ENCODE results near the gene ZMYM3. TPM values are rescaled to one million over a fixed set of nuclear protein-coding genes. Genes with fewer than 3 reads are reported as not detected.
A peak's percentile ranks its signal among the peaks of the same experiment; 100 is the strongest.

The ZMYM3 gene
- polyA plus RNA-seq, 2 of the 4 experiments (the other 2 are of a cell fraction) = 18.8 to 19.1 TPM

DNA sequence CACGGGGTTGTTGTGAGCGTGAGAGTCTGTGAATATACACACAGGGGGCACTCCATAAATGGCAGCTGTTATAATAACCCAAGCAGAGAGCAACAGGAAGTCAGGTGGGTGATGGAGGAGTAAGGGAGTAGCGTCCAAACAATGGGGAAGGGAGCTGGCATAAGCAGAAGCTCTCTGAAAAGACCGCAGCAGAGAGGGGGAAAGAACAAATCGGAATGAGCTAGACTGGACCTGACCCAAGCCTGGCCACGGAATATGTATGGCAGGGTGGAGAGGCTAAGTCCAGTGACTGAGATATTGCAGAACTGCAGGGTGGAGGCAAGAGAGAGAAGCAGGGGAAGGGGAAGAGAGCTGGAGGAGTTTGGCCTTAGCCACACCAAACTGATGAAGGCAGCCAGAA lies 37.5 kb downstream of the ZMYM3 start (continued):
- no peak for TF ChIP-seq CHD2 (IDR thresholded peaks at IDR 0.05; ENCODE audit: low read length, partially characterized antibody)
- TF ChIP-seq KDM1A (IDR thresholded peaks at IDR 0.05; ENCODE audit: low read depth) = no peak

GRCh38 chrX:71215338-71215912 lies 38.5 kb downstream of the ZMYM3 start:
- WGBS (ENCODE audit: missing lambda C conversion rate) = 70% methylated on average over 9 of the region's 10 CpGs
- no peak for TF ChIP-seq NPAS2 (CRISPR knock-in tag; IDR thresholded peaks at IDR 0.05; ENCODE audit: borderline replicate concordance)
- no peak for TF ChIP-seq HOXA7 (CRISPR knock-in tag; IDR thresholded peaks at IDR 0.05)
- no peak for TF ChIP-seq CEBPB (IDR thresholded peaks at IDR 0.05)
- TF ChIP-seq TP53 (CRISPR knock-in tag; IDR thresholded peaks at IDR 0.05) = no peak
- TF ChIP-seq JUNB (IDR thresholded peaks at IDR 0.05) = no peak
- no peak for TF ChIP-seq REST (IDR thresholded peaks at IDR 0.05)
- no peak for TF ChIP-seq RFX5 (IDR thresholded peaks at IDR 0.05)
- no peak for TF ChIP-seq CHD2 (IDR thresholded peaks at IDR 0.05; ENCODE audit: low read length, partially characterized antibody)
- no peak for TF ChIP-seq HOXB13 (CRISPR knock-in tag; IDR thresholded peaks at IDR 0.05; ENCODE audit: low read depth)
- no peak for TF ChIP-seq CBX2 (IDR thresholded peaks at IDR 0.05; ENCODE audit: borderline replicate concordance, low read depth)
- no peak for TF ChIP-seq HEYL (CRISPR knock-in tag; IDR thresholded peaks at IDR 0.05)
- TF ChIP-seq JUN (IDR thresholded peaks at IDR 0.05) = no peak
- no peak for TF ChIP-seq TFCP2L1 (CRISPR knock-in tag; IDR thresholded peaks at IDR 0.05)
- no peak for TF ChIP-seq POLR2A (IDR thresholded peaks at IDR 0.05; ENCODE audit: low read length)
- no peak for ATAC-seq
- H3K27ac ChIP-seq = no peak overlapping the region
- no peaks in the 10 kb centered on the region for H3K4me1 ChIP-seq
- FAIRE-seq = no peak
- no peak for DNase-seq (ENCODE audit: low read depth in 1 of 2, low spot score in 1 of 2)
- H3K9me3 ChIP-seq = no peaks in the 10 kb centered on the region
- ChIA-PET POLR2A (no interaction called here), CTCF (no interaction called here)
- no peak overlapping the region for H3K4me2 ChIP-seq
- H3K4me3 ChIP-seq = no peak overlapping the region

- ATAC-seq (peak in 1 of 2 experiments; percentile 27; a peak in 1 of 6 replicates), DNase-seq (ENCODE audit: low read depth in 1 of 2, low spot score in 1 of 2) (no peak), FAIRE-seq (no peak)
- 41% methylated on average over 4 of the region's 5 CpGs for WGBS (ENCODE audit: missing lambda C conversion rate)
- Histone ChIP-seq H3K9me3 (no peaks in the 10 kb centered on the region), H3K27ac (no peak overlapping the region), H3K4me1 (no peaks in the 10 kb centered on the region), H3K4me3 (no peak overlapping the region), H3K4me2 (no peak overlapping the region)
- ChIA-PET CTCF (interaction anchor here (1.8 kb wide), 1 partner anchor 40 kb away, joined by 4 read pairs; the partner anchor contains the start of gene ZMYM3), POLR2A (no interaction called here)
- TF ChIP-seq MYC (IDR thresholded peaks at IDR 0.05; ENCODE audit: borderline replicate concordance, low read length) = no peak
Measured at GRCh38 chrX:71214604-71215337, 39.2 kb downstream of the ZMYM3 start.

- no peak for FAIRE-seq
- DNase-seq (ENCODE audit: low read depth in 1 of 2, low spot score in 1 of 2) = no peak
- H3K27ac ChIP-seq = no peak overlapping the region
- H3K4me2 ChIP-seq = no peak overlapping the region
- ATAC-seq = no peak
- POLR2A ChIA-PET = no interaction called here
- H3K4me1 ChIP-seq = no peaks in the 10 kb centered on the region
- CTCF ChIA-PET = interaction anchor here (1.8 kb wide), 1 partner anchor 41 kb away, joined by 4 read pairs; the partner anchor contains the start of gene ZMYM3
- no peak overlapping the region for H3K4me3 ChIP-seq
- H3K9me3 ChIP-seq = no peaks in the 10 kb centered on the region
- 88% methylated on average over 1 of the region's 1 CpG for WGBS (ENCODE audit: missing lambda C conversion rate)
- TF ChIP-seq E2F6 (IDR thresholded peaks at IDR 0.05; ENCODE audit: borderline replicate concordance, low read depth) (no peak), HOXB13 (CRISPR knock-in tag; IDR thresholded peaks at IDR 0.05; ENCODE audit: low read depth) (no peak), HOXB5 (CRISPR knock-in tag; IDR thresholded peaks at IDR 0.05) (no peak), KDM5A (IDR thresholded peaks at IDR 0.05) (no peak), PHF8 (IDR thresholded peaks at IDR 0.05; ENCODE audit: borderline replicate concordance, low read depth) (no peak), ZFP36 (IDR thresholded peaks at IDR 0.05; ENCODE audit: borderline replicate concordance, partially characterized antibody) (no peak), HEYL (CRISPR knock-in tag; IDR thresholded peaks at IDR 0.05) (no peak), TP53 (CRISPR knock-in tag; IDR thresholded peaks at IDR 0.05) (no peak), POLR2AphosphoS2 (conservative IDR thresholded peaks at IDR 0.05; ENCODE audit: low read length) (no peak), MYC (IDR thresholded peaks at IDR 0.05; ENCODE audit: borderline replicate concordance, low read length) (no peak), HMGXB4 (CRISPR knock-in tag; IDR thresholded peaks at IDR 0.05; ENCODE audit: borderline replicate concordance) (no peak)
- TF ChIP-seq, protein P1, sequence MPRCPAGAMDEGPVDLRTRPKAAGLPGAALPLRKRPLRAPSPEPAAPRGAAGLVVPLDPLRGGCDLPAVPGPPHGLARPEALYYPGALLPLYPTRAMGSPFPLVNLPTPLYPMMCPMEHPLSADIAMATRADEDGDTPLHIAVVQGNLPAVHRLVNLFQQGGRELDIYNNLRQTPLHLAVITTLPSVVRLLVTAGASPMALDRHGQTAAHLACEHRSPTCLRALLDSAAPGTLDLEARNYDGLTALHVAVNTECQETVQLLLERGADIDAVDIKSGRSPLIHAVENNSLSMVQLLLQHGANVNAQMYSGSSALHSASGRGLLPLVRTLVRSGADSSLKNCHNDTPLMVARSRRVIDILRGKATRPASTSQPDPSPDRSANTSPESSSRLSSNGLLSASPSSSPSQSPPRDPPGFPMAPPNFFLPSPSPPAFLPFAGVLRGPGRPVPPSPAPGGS (IDR thresholded peaks at IDR 0.05) = no peak
Measured at GRCh38 chrX:71214152-71214551, 39.8 kb downstream of the ZMYM3 start.

Measured in A549 (cell line).